GM23338 (cell line): Measurements from ENCODE around the gene DAZAP1. TPM values are rescaled to one million over a fixed set of nuclear protein-coding genes. Genes with fewer than 3 reads are reported as not detected.

ENCODE experiments used
- CREB1 ChIP-seq: fragments of 250-450 bp; sonication (Bioruptor Pico); IDR thresholded peaks from 2 replicates; pipeline ENCODE4 v1.5.0; 2020; ENCODE audit warnings: low read depth, mild to moderate bottlenecking, moderate library complexity
- POLR2AphosphoS5 ChIP-seq: IDR thresholded peaks from 2 replicates; pipeline ENCODE4 v1.6.1; 2016; ENCODE audit warnings: antibody characterized with exemption, low read depth
- REST ChIP-seq: IDR thresholded peaks from one replicate; pipeline ENCODE4 v1.6.1; 2018; ENCODE audit warnings: antibody characterized with exemption; ENCODE audit not compliant: unreplicated experiment
- ZNF114 ChIP-seq: fragments of 250-450 bp; sonication (Bioruptor Pico); IDR thresholded peaks from 2 replicates; pipeline ENCODE4 v1.5.0; 2020; ENCODE audit warnings: mild to moderate bottlenecking, moderate library complexity
- ZNF462 ChIP-seq: fragments of 250-450 bp; sonication (Bioruptor Pico); IDR thresholded peaks from 2 replicates; pipeline ENCODE4 v1.5.0; 2020; ENCODE audit warnings: mild to moderate bottlenecking, moderate library complexity
- polyA plus RNA-seq: library from polyadenylated mRNA; unstranded; fragments of >200 nt; fragmentation: Nextera tagmentation; extraction: Ambion mirVana; gene quantifications from 2 replicates; pipeline ENCODE4 v1.2.1, GENCODE V29; 2016
- total RNA-seq: library from RNA; depleted of rRNA; stranded (reverse); fragments of >200 nt; shearing (Covaris generic); gene quantifications from 2 replicates; pipeline ENCODE4 v1.2.3, GENCODE V29; 2014

DAZAP1 gene
- total and polyA plus RNA-seq, 2 experiments from 2014 or later = 44.1 to 194 TPM

DNA sequence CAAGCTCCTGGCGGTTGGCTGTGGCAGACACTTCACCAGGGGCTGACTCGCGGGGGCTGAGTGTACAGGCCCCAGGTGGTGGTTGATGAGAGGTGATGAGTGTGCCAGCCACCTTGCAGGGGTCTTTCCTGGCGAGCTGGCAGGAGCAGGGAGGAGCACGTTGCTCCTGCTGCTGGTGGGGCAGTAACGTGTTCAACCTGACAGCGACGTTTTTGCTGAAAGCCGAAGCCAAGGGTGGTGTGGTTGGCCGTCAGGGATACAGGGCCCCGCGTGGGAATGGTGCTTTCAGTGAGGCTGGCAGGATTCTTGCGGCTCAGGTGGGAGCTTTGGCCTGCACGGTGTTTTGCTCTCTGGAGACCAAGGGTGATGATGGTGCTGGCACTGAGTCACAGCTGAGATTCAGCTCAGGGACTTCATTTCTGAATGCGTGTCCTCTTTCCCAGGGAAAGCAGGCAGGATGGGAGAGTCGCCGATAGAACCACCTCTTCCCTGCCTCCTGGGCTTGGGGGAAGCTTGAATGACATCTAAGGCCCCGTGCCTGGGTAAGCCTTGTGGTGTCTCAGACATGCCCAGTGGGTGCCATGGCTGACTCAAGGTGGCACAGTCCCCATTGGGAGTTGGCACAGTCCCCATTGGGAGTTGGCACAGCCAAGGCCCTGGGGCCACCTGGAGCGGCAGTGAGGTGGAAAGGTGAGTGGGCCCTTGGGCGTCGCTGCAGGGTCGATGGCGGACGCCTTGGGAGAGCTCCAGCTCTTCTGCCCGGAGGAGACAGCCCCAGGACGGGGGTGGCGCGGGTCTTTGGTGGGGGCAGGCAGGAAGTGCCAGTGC, 8.8 kb downstream of the DAZAP1 start (continued):
- TF ChIP-seq ZNF462 (CRISPR knock-in tag) = no peak
- no peak for TF ChIP-seq REST
- TF ChIP-seq ZNF114 (CRISPR knock-in tag) = no peak
- TF ChIP-seq CREB1 (CRISPR knock-in tag) = no peak
- TF ChIP-seq POLR2AphosphoS5 = no peak
